ENCODE results near the gene ATXN3. TPM values are rescaled to one million over a fixed set of nuclear protein-coding genes. Genes with fewer than 3 reads are reported as not detected.

Gene ATXN3
- polyA plus RNA-seq, 1 donor (not counting 4 experiments of a cell fraction or from before 2014, with no cell fraction given): 27.6 TPM

DNA sequence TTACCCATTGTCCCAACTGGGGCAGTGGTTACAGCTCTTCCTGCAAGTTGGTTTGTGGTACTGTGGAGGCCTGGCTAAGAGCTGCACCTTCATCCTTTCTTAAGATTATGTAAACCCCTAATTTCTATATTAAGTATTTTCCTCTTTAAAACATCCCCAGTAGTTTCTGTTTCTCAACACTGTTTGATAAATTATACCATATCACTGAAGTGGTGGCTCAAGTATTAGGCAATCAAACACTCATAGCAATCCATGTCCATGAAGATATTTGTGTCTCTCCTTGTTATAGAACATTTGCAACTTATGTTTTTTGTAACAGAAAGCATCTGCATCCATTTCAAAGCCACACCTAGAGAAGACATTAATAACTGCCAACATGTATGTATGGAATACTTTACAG is 31.8 kb downstream of the ATXN3 start:
- dilution Hi-C loops (cut with MboI; ENCODE audit: extremely low pct_ligation_motif_present, low sequenced_read_pairs): no loop called here
- Histone ChIP-seq H3K27me3 (ENCODE audit: control insufficient read depth, extremely low read depth, insufficient read depth, low read length) (no peaks in the 10 kb centered on the region), H3K9me3 (ENCODE audit: control insufficient read depth, low read depth, low read length) (no peaks in the 10 kb centered on the region), H4K20me1 (ENCODE audit: control insufficient read depth, extremely low read depth, insufficient read depth, low read length) (no peaks in the 10 kb centered on the region), H3K36me3 (ENCODE audit: control insufficient read depth in 2 of 2, extremely low read depth in 1 of 2, insufficient read depth in 2 of 2, low read length in 2 of 2) (peaks cover 0 to 5% of the 10 kb centered on the region in 2 experiments), H3K9ac (ENCODE audit: control insufficient read depth, extremely low read depth, insufficient read depth, low read length) (no peak overlapping the region), H3K4me3 (ENCODE audit: control insufficient read depth in 2 of 3, extremely low read depth in 1 of 3, insufficient read depth in 2 of 3, low read depth in 1 of 3, low read length in 3 of 3) (no peak overlapping the region), H3K4me1 (ENCODE audit: control insufficient read depth, extremely low read depth, insufficient read depth, low read length) (no peaks in the 10 kb centered on the region), H3K27ac (ENCODE audit: control insufficient read depth, insufficient read depth, low read length) (no peak overlapping the region), H2AFZ (ENCODE audit: control insufficient read depth, low read length) (no peak overlapping the region), H3K4me2 (ENCODE audit: control insufficient read depth, extremely low read depth, insufficient read depth, low read depth, low read length) (no peak overlapping the region), H3K9me1 (ENCODE audit: control insufficient read depth, extremely low read depth, insufficient read depth, low read length) (no peaks in the 10 kb centered on the region), H3K79me2 (ENCODE audit: control insufficient read depth, insufficient read depth, low read length) (no peaks in the 10 kb centered on the region)
- DNase-seq (ENCODE audit: low read depth, low spot score) (no peak), FAIRE-seq (no peak)
- TF ChIP-seq, protein P1, sequence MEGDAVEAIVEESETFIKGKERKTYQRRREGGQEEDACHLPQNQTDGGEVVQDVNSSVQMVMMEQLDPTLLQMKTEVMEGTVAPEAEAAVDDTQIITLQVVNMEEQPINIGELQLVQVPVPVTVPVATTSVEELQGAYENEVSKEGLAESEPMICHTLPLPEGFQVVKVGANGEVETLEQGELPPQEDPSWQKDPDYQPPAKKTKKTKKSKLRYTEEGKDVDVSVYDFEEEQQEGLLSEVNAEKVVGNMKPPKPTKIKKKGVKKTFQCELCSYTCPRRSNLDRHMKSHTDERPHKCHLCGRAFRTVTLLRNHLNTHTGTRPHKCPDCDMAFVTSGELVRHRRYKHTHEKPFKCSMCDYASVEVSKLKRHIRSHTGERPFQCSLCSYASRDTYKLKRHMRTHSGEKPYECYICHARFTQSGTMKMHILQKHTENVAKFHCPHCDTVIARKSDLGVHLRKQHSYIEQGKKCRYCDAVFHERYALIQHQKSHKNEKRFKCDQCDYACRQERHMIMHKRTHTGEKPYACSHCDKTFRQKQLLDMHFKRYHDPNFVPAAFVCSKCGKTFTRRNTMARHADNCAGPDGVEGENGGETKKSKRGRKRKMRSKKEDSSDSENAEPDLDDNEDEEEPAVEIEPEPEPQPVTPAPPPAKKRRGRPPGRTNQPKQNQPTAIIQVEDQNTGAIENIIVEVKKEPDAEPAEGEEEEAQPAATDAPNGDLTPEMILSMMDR (optimal IDR thresholded peaks at IDR 0.05 in 1 of 3, IDR thresholded peaks at IDR 0.05 in 1 of 3, conservative IDR thresholded peaks at IDR 0.05 in 1 of 3; ENCODE audit: extremely low read depth in 1 of 3, insufficient read depth in 2 of 3, low read length in 3 of 3): no peak
- TF ChIP-seq EZH2 (IDR thresholded peaks at IDR 0.05; ENCODE audit: low read length): no peak

DNA sequence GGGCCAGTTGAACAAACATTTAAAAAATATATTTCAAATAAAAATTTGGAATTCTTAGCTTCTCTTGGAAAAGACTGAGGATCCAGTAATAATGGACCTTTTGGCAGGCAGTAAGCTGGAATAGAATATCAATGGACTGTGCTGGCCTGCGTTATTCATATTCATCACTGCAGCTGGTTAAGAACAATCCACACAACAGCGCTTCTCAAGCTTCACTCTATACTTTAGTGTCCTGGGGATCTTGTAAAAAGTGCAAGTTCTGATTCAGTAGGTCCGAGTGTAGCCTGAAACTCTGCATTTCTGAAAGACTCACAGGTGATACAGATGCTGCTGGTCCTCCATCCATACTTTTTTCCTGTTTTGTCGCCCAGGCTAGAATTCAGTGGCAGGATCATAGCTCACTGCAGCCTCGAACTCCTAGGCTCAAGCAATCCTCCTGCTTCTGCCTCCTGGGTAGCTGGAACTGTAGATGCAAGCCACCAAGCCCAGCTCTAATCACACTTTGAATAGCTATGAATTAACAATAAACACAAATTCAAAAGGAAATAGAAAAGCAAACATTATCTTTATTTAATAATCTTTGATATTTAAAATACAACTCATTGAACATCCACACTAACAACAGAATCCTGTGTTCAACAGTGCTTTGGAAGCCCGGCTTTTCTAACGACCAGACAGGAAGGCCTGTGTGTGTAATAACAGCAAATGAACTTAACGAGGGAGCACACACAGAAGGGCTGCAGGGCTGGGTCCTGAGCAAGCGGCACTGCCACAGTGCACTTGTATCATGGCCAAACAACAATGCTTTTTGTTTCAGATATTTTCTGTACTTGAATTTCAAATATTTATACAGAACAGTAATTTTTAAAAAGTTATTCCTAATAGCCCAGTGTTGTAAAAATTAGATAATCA is 48.1 kb downstream of the ATXN3 start:
- FAIRE-seq: no peak
- no peaks in the 10 kb centered on the region for H4K20me1 ChIP-seq (ENCODE audit: control insufficient read depth, extremely low read depth, insufficient read depth, low read length)
- no peaks in the 10 kb centered on the region for H3K36me3 ChIP-seq (ENCODE audit: control insufficient read depth in 2 of 2, extremely low read depth in 1 of 2, insufficient read depth in 2 of 2, low read length in 2 of 2)
- H3K4me2 ChIP-seq (ENCODE audit: control insufficient read depth, extremely low read depth, insufficient read depth, low read depth, low read length): no peak overlapping the region
- H3K4me3 ChIP-seq (ENCODE audit: control insufficient read depth in 2 of 3, extremely low read depth in 1 of 3, insufficient read depth in 2 of 3, low read depth in 1 of 3, low read length in 3 of 3): no peak overlapping the region
- no peak overlapping the region for H2AFZ ChIP-seq (ENCODE audit: control insufficient read depth, low read length)
- no peaks in the 10 kb centered on the region for H3K79me2 ChIP-seq (ENCODE audit: control insufficient read depth, insufficient read depth, low read length)
- TF ChIP-seq, protein P1 (optimal IDR thresholded peaks at IDR 0.05 in 1 of 3, IDR thresholded peaks at IDR 0.05 in 1 of 3, conservative IDR thresholded peaks at IDR 0.05 in 1 of 3; ENCODE audit: extremely low read depth in 1 of 3, insufficient read depth in 2 of 3, low read length in 3 of 3): no peak
- TF ChIP-seq EZH2 (IDR thresholded peaks at IDR 0.05; ENCODE audit: low read length): no peak
- dilution Hi-C loops (cut with MboI; ENCODE audit: extremely low pct_ligation_motif_present, low sequenced_read_pairs): no loop called here
- no peak overlapping the region for H3K27ac ChIP-seq (ENCODE audit: control insufficient read depth, insufficient read depth, low read length)
- H3K9me1 ChIP-seq (ENCODE audit: control insufficient read depth, extremely low read depth, insufficient read depth, low read length): no peaks in the 10 kb centered on the region
- H3K27me3 ChIP-seq (ENCODE audit: control insufficient read depth, extremely low read depth, insufficient read depth, low read length): no peaks in the 10 kb centered on the region
- no peaks in the 10 kb centered on the region for H3K4me1 ChIP-seq (ENCODE audit: control insufficient read depth, extremely low read depth, insufficient read depth, low read length)
- no peaks in the 10 kb centered on the region for H3K9me3 ChIP-seq (ENCODE audit: control insufficient read depth, low read depth, low read length)
- no peak for DNase-seq (ENCODE audit: low read depth, low spot score)
- no peak overlapping the region for H3K9ac ChIP-seq (ENCODE audit: control insufficient read depth, extremely low read depth, insufficient read depth, low read length)

All from keratinocyte (primary cell).